BJ (cell line): Measurements from ENCODE around the gene HAUS2. TPM values are rescaled to one million over a fixed set of nuclear protein-coding genes. Genes with fewer than 3 reads are reported as not detected.
"Not testable (repeated sequence)": the region's sequence is repeated elsewhere in the genome, so short reads cannot be mapped to it uniquely, and the experiment has no call there.

Experiments used
- CTCF ChIA-PET: fragments of 350-600 bp; formaldehyde crosslinking; extraction: SDS; loops from one replicate; lab custom pipeline; 2021; ENCODE audit warnings: antibody characterized with exemption, inconsistent platforms; lab: Yijun Ruan, JAX
- POLR2A ChIA-PET: fragments of 300-600 bp; sonication (Branson Sonifier 250); formaldehyde crosslinking; extraction: SDS; loops from one replicate; lab custom pipeline; 2021; ENCODE audit warnings: antibody characterized with exemption; lab: Charles Lee
- DNase-seq: peaks from one replicate; pipeline ENCODE4 v3.0.0-alpha.2; 2011; ENCODE audit warnings: low read depth
- H3K27me3 ChIP-seq: 2 replicates; pipeline ENCODE4 v1.6.0; 2011; ENCODE audit warnings: low read length; ENCODE audit not compliant: control insufficient read depth, insufficient read depth
- H3K36me3 ChIP-seq: 2 replicates; pipeline ENCODE4 v1.5.1; 2011; ENCODE audit warnings: low read length; ENCODE audit not compliant: control insufficient read depth, insufficient read depth
- H3K4me3 ChIP-seq: 2 replicates; pipeline ENCODE4 v1.5.1; 2011; ENCODE audit warnings: low read depth, mild to moderate bottlenecking, control low read depth, low read length
- CTCF ChIP-seq: IDR thresholded peaks from 2 replicates; pipeline ENCODE4 v1.5.1; 2011; ENCODE audit warnings: low read depth, mild to moderate bottlenecking, control low read depth, inconsistent platforms, low read length, moderate library complexity; ENCODE audit not compliant: insufficient read depth
- polyA plus RNA-seq: library from polyadenylated mRNA; depleted of rRNA; stranded (reverse); fragments of >200 nt; gene quantifications from 2 replicates; pipeline ENCODE4 v1.2.3, GENCODE V29; 2011

Gene HAUS2
- polyA plus RNA-seq, 1 experiment, result 14.1 TPM

GRCh38 chr15:42549741-42550392, 1.2 kb downstream of the HAUS2 start:
- POLR2A ChIA-PET, result no interaction called here
- no peaks in the 10 kb centered on the region for H3K27me3 ChIP-seq
- CTCF ChIA-PET, result interaction anchor here (1.1 kb wide), 1 partner anchor 86 kb away, joined by 3 read pairs; no protein-coding TSS in a partner anchor
- no peak for DNase-seq
- H3K4me3 ChIP-seq, result peak overlapping the region; percentile 81
- H3K36me3 ChIP-seq, result peaks cover 2% of the 10 kb centered on the region
- no peak for TF ChIP-seq CTCF

GRCh38 chr15:42553554-42553953, 4.9 kb downstream of the HAUS2 start:
- no peak for DNase-seq
- no peaks in the 10 kb centered on the region for H3K27me3 ChIP-seq
- H3K4me3 ChIP-seq, result no peak overlapping the region
- no peak for TF ChIP-seq CTCF
- ChIA-PET CTCF (no interaction called here), POLR2A (no interaction called here)
- H3K36me3 ChIP-seq, result no peaks in the 10 kb centered on the region

GRCh38 chr15:42556550-42557207, 8.0 kb downstream of the HAUS2 start:
- DNase-seq, POLR2A ChIA-PET, H3K27me3 ChIP-seq, CTCF ChIA-PET, H3K36me3 ChIP-seq, H3K4me3 ChIP-seq: not testable (repeated sequence)

GRCh38 chr15:42558739-42559138, 10.1 kb downstream of the HAUS2 start:
- ChIA-PET CTCF (no interaction called here), POLR2A (no interaction called here)
- H3K36me3 ChIP-seq, result peaks cover 2% of the 10 kb centered on the region; the same call in 1 of the 2 replicates
- no peak overlapping the region for H3K4me3 ChIP-seq
- H3K27me3 ChIP-seq, result no peaks in the 10 kb centered on the region
- no peak for TF ChIP-seq CTCF
- no peak for DNase-seq

- DNase-seq, result peak; percentile 95
- POLR2A ChIA-PET, result interaction anchor here (0.9 kb wide), 1 partner anchor 80 kb away, joined by 3 read pairs; the partner anchor contains the start of gene SNAP23
- TF ChIP-seq CTCF, result no peak
- H3K4me3 ChIP-seq, result peak within 1 kb of the TSS; percentile 95
- CTCF ChIA-PET, result interaction anchor here (0.6 to 1.5 kb wide), 3 partner anchors 18 to 44 kb away, joined by 3 read pairs; no protein-coding TSS in a partner anchor
- H3K27me3 ChIP-seq, result no peaks in the 10 kb centered on the region
- H3K36me3 ChIP-seq, result no peaks in the 10 kb centered on the region
Measured at GRCh38 chr15:42575188-42576039, 26.8 kb downstream of the HAUS2 start, which contains the start of gene STARD9. STARD9 (plus strand) TSS chr15:42575606; CDS start chr15:42575716, 110 bp downstream.
